Testis (tissue), 2 donors: ENCODE results near the gene ALDOA.

Experiments used
- CTCF ChIP-seq, 3 experiments: fragments of 450-650 bp in 2 of 3; fragments of 200-600 bp in 1 of 3; sonication (generic) in 1 of 3; IDR thresholded peaks; one replicate each; pipeline ENCODE4 v1.5.1; 2016 to 2019; ENCODE audit warnings: antibody characterized with exemption in 3 of 3, mild to moderate bottlenecking in 2 of 3, moderate library complexity in 1 of 3
- POLR2A ChIP-seq: fragments of 450-650 bp; IDR thresholded peaks from one replicate; pipeline ENCODE4 v1.6.1; 2017; ENCODE audit warnings: antibody characterized with exemption, mild to moderate bottlenecking, moderate library complexity

DNA sequence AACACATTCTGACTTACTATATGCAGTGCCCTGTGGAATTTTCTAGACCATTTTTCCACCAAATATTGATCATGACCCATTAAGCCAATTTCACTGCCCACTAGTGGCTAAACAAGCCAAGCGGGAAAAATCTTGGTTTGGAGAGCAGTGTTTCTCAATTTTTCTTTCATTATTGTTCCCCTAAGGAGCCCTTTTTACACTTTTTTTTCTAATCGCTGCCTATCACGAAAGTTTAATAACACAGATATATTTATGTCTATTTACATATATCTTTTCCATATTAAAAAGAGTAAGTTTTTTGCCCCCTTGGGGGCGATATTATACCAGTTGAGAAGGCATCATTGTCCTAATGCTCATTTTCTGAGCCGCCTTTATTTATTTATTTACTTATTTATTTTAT, 23.7 kb upstream of the ALDOA start:
- TF ChIP-seq POLR2A, result no peak
- peak; percentile 16 to 52 (median 22) for TF ChIP-seq CTCF (IDR thresholded peaks at IDR 0.05)
